H1 (cell line): ENCODE results near the gene ZNF644. TPM values are rescaled to one million over a fixed set of nuclear protein-coding genes. Genes with fewer than 3 reads are reported as not detected.

Experiments used
- CTCF ChIA-PET: fragments of 300-600 bp; sonication (Branson Sonifier 250); formaldehyde crosslinking; loops from one replicate; lab custom pipeline; 2021; ENCODE audit not compliant: partially characterized antibody; lab: Charles Lee
- POLR2A ChIA-PET: fragments of 300-600 bp; sonication (Branson Sonifier 250); formaldehyde crosslinking; loops from one replicate; lab custom pipeline; 2021; ENCODE audit warnings: inconsistent platforms; ENCODE audit not compliant: partially characterized antibody; lab: Charles Lee
- DNase-seq, 2 experiments: peaks; one replicate each; pipeline versions ENCODE4 v3.0.0 to v3.0.0-alpha.2; 2010 to 2022; ENCODE audit warnings: low spot score in 2 of 2, low read depth in 1 of 2, mixed read lengths in 1 of 2
- FAIRE-seq: peaks from 2 replicates; lab custom pipeline; 2011; peaks lifted over from hg19 to GRCh38; lab: Jason Lieb, UNC
- H2AFZ ChIP-seq: 2 replicates; pipeline ENCODE4 v1.8.1; 2012; ENCODE audit warnings: low read length, inconsistent platforms
- H2AK5ac ChIP-seq: 2 replicates; pipeline ENCODE4 v1.6.1; 2013; ENCODE audit warnings: low read depth, low read length
- H2BK120ac ChIP-seq: replicated peaks from 2 replicates; pipeline ENCODE3; 2013; ENCODE audit warnings: low read depth, low read length, inconsistent platforms
- H2BK12ac ChIP-seq: 2 replicates; pipeline ENCODE4 v1.6.1; 2013; ENCODE audit warnings: low read depth, low read length
- H2BK15ac ChIP-seq: 2 replicates; pipeline ENCODE4 v1.6.1; 2013; ENCODE audit warnings: low read length
- H2BK20ac ChIP-seq: 2 replicates; pipeline ENCODE4 v1.6.1; 2013; ENCODE audit warnings: low read length
- H2BK5ac ChIP-seq: 2 replicates; pipeline ENCODE4 v1.6.1; 2013; ENCODE audit warnings: low read depth, low read length
- H3K14ac ChIP-seq: 2 replicates; pipeline ENCODE4 v1.6.1; 2013; ENCODE audit warnings: inconsistent platforms; ENCODE audit not compliant: insufficient read length
- H3K18ac ChIP-seq: 2 replicates; pipeline ENCODE4 v1.6.1; 2013; ENCODE audit warnings: low read length; ENCODE audit errors: extremely low read depth
- H3K23ac ChIP-seq: 2 replicates; pipeline ENCODE4 v1.6.1; 2013; ENCODE audit warnings: inconsistent platforms; ENCODE audit not compliant: insufficient read length
- H3K23me2 ChIP-seq: 2 replicates; pipeline ENCODE4 v1.6.1; 2013; ENCODE audit warnings: low read depth, low read length
- H3K27ac ChIP-seq: 2 replicates; pipeline ENCODE4 v1.6.1; 2011; ENCODE audit warnings: low read depth, low read length, inconsistent platforms
- H3K27me3 ChIP-seq, 4 experiments: replicated peaks in 1 of 4; 1 replicate in 1 of 4; 2 replicates in 3 of 4; pipeline versions ENCODE4 v1.6.1 to v1.8.1; 2011 to 2013; ENCODE audit warnings: low read length in 3 of 4, mild to moderate bottlenecking in 3 of 4, inconsistent platforms in 2 of 4, mixed read lengths in 2 of 4, moderate library complexity in 1 of 4; ENCODE audit not compliant: control insufficient read depth in 3 of 4, insufficient read depth in 3 of 4; ENCODE audit errors: extremely low read depth in 1 of 4
- H3K36me3 ChIP-seq, 4 experiments: 2 replicates each; pipeline versions ENCODE4 v1.6.1 to v1.8.1; 2011 to 2013; ENCODE audit warnings: mild to moderate bottlenecking in 4 of 4, low read length in 3 of 4, moderate library complexity in 2 of 4, control low read depth in 1 of 4, inconsistent platforms in 1 of 4; ENCODE audit not compliant: insufficient read depth in 4 of 4, control insufficient read depth in 2 of 4
- H3K4ac ChIP-seq: replicated peaks from 2 replicates; pipeline ENCODE3; 2013; ENCODE audit warnings: low read length, low read depth, mixed read lengths, inconsistent platforms; ENCODE audit not compliant: insufficient read length
- H3K4me1 ChIP-seq, 4 experiments: replicated peaks in 1 of 4; 1 replicate in 1 of 4; 2 replicates in 3 of 4; pipeline versions ENCODE4 v1.6.1 to v1.8.1; 2011 to 2013; ENCODE audit warnings: low read length in 3 of 4, inconsistent platforms in 2 of 4, mixed read lengths in 1 of 4; ENCODE audit not compliant: insufficient read depth in 4 of 4, control insufficient read depth in 3 of 4
- H3K4me2 ChIP-seq, 2 experiments: 2 replicates each; pipeline versions ENCODE4 v1.6.1 to v1.8.1; 2011 to 2013; ENCODE audit warnings: low read depth in 2 of 2, low read length in 2 of 2, control low read depth in 1 of 2, inconsistent platforms in 1 of 2, mild to moderate bottlenecking in 1 of 2; ENCODE audit not compliant: insufficient read depth in 1 of 2
- H3K4me3 ChIP-seq, 4 experiments: fragments of 200-600, 300-600 bp in 1 of 4; sonication (generic), shearing (Covaris generic), sonication (Bioruptor Twin) in 1 of 4; 2 replicates each; pipeline versions ENCODE4 v1.5.1 to v1.8.1; 2011 to 2016; ENCODE audit warnings: low read length in 4 of 4, low read depth in 3 of 4, control low read depth in 2 of 4, inconsistent platforms in 2 of 4, mild to moderate bottlenecking in 2 of 4, mixed read lengths in 1 of 4, moderate library complexity in 1 of 4; ENCODE audit not compliant: insufficient read depth in 2 of 4; ENCODE audit errors: extremely low read depth in 1 of 4
- H3K56ac ChIP-seq: replicated peaks from 2 replicates; pipeline ENCODE3; 2013; ENCODE audit warnings: low read depth, mild to moderate bottlenecking, mixed read lengths, low read length, inconsistent platforms; ENCODE audit not compliant: insufficient read length
- H3K79me1 ChIP-seq: 2 replicates; pipeline ENCODE4 v1.6.1; 2013; ENCODE audit warnings: low read depth, low read length, control low read depth
- H3K79me2 ChIP-seq, 2 experiments: 2 replicates each; pipeline versions ENCODE4 v1.6.1 to v1.8.1; 2012 to 2013; ENCODE audit warnings: low read length in 2 of 2, mild to moderate bottlenecking in 2 of 2, inconsistent platforms in 1 of 2; ENCODE audit not compliant: insufficient read depth in 2 of 2, control insufficient read depth in 1 of 2
- H3K9ac ChIP-seq, 4 experiments: replicated peaks in 1 of 4; 1 replicate in 1 of 4; 2 replicates in 3 of 4; pipeline versions ENCODE4 v1.6.1 to v1.8.1; 2011 to 2013; ENCODE audit warnings: low read depth in 3 of 4, low read length in 3 of 4, control low read depth in 2 of 4, mild to moderate bottlenecking in 2 of 4, moderate library complexity in 2 of 4, inconsistent platforms in 1 of 4; ENCODE audit errors: extremely low read depth in 1 of 4
- H3K9me3 ChIP-seq, 2 experiments: 2 replicates each; pipeline versions ENCODE4 v1.6.1 to v1.8.1; 2012 to 2013; ENCODE audit warnings: mild to moderate bottlenecking in 2 of 2, moderate library complexity in 2 of 2, control low read depth in 1 of 2, inconsistent platforms in 1 of 2, low read depth in 1 of 2, low read length in 1 of 2, mixed read lengths in 1 of 2; ENCODE audit not compliant: insufficient read depth in 2 of 2
- H4K20me1 ChIP-seq, 2 experiments: replicated peaks in 1 of 2; 2 replicates each; pipeline versions ENCODE3 to v1.8.1; 2011 to 2013; ENCODE audit warnings: inconsistent platforms in 2 of 2, low read length in 2 of 2, mild to moderate bottlenecking in 1 of 2; ENCODE audit not compliant: insufficient read depth in 2 of 2, control insufficient read depth in 1 of 2
- H4K5ac ChIP-seq: 2 replicates; pipeline ENCODE4 v1.6.1; 2013; ENCODE audit warnings: low read length, low read depth, mixed read lengths, inconsistent platforms; ENCODE audit not compliant: insufficient read length
- H4K8ac ChIP-seq: 2 replicates; pipeline ENCODE4 v1.8.0; 2013; ENCODE audit warnings: mild to moderate bottlenecking, moderate library complexity, low read length, inconsistent platforms; ENCODE audit not compliant: insufficient read depth; ENCODE audit errors: extremely low read depth
- H4K91ac ChIP-seq: replicated peaks from 2 replicates; pipeline ENCODE3; 2013; ENCODE audit warnings: low read length, mixed read lengths, inconsistent platforms; ENCODE audit not compliant: insufficient read length
- CEBPB ChIP-seq: IDR thresholded peaks from 2 replicates; pipeline ENCODE4 v1.6.1; 2012; ENCODE audit warnings: low read depth, low read length
- CTCF ChIP-seq, 3 experiments: IDR thresholded peaks; 1 replicate in 2 of 3; 2 replicates in 1 of 3; pipeline versions ENCODE4 v1.5.1 to v1.6.1; 2011; ENCODE audit warnings: low read length in 3 of 3, mild to moderate bottlenecking in 3 of 3, inconsistent platforms in 2 of 3, low read depth in 1 of 3, moderate library complexity in 1 of 3; ENCODE audit not compliant: insufficient read depth in 1 of 3; ENCODE audit errors: control extremely low read depth in 1 of 3
- WGBS, 2 experiments: shearing (Covaris generic) in 1 of 2; methylation state at CpG; one replicate each; pipeline versions ENCODE4 v1.1.6 to v1.1.7; 2013 to 2015; ENCODE audit warnings: low lambda C conversion rate in 2 of 2, mixed read lengths in 2 of 2, inconsistent platforms in 1 of 2, low coverage in 1 of 2, missing lambda C conversion rate in 1 of 2; ENCODE audit not compliant: insufficient replicate concordance in 2 of 2, insufficient coverage in 1 of 2, insufficient read length in 1 of 2; ENCODE audit errors: extremely low coverage in 1 of 2, missing lambda C conversion rate in 1 of 2; 5-methylcytosine and 5-hydroxymethylcytosine counted together
- polyA plus RNA-seq, 7 experiments: library from polyadenylated mRNA; depleted of rRNA in 3 of 7; stranded (reverse) in 5 of 7; unstranded in 2 of 7; fragments of >200 nt in 5 of 7; fragments of 200-250 nt in 2 of 7; gene quantifications; 1 replicate in 5 of 7; 2 replicates in 1 of 7; 4 replicates in 1 of 7; pipeline versions ENCODE4 v1.2.1 to v1.2.3, GENCODE V29; 2011 to 2013; ENCODE audit warnings: missing spikeins in 2 of 7, mixed read lengths in 2 of 7
- total RNA-seq: library from RNA; stranded (reverse); fragmentation: NEBNext Ultra II Directional; extraction: Animal tissue kit (Norgen Biotek cat#: 25700); gene quantifications from 2 replicates; pipeline ENCODE4 v1.2.1, GENCODE V29; 2021

The ZNF644 gene
- total and polyA plus RNA-seq, 2 of the 8 experiments (the other 6 are each of a cell fraction or from before 2014, with no cell fraction given), result 14.5 to 93.5 TPM

GRCh38 chr1:91007092-91007491, 14.7 kb downstream of the ZNF644 start:
- Histone ChIP-seq H3K4ac (no peak overlapping the region), H3K79me1 (peaks cover 2% of the 10 kb centered on the region; the same call in 1 of the 2 replicates), H3K23ac (no peak overlapping the region), H3K56ac (no peak overlapping the region), H2BK5ac (no peak overlapping the region), H3K36me3 (peaks cover 0 to 6% (median 0%) of the 10 kb centered on the region in 4 experiments; a peak in 2 of 8 replicates), H3K14ac (no peak overlapping the region), H3K4me1 (peaks cover 0 to 11% (median 5%) of the 10 kb centered on the region in 4 experiments; a peak in 3 of 7 replicates), H2AK5ac (no peak overlapping the region), H2BK20ac (no peak overlapping the region), H2BK15ac (no peak overlapping the region), H3K4me3 (0 out of 8 replicates have a peak overlapping the region, but pooled peaks of 1 of the 4 experiments have one; percentile 2), H2BK12ac (no peak overlapping the region), H4K8ac (no peak overlapping the region), H3K9me3 (no peaks in the 10 kb centered on the region), H3K79me2 (peaks cover 21 to 93% of the 10 kb centered on the region in 2 experiments; a peak in 3 of 4 replicates), H3K27ac (no peak overlapping the region), H3K27me3 (no peaks in the 10 kb centered on the region), H2BK120ac (no peak overlapping the region), H3K4me2 (no peak overlapping the region), H3K18ac (no peak overlapping the region), H4K20me1 (peaks cover 2 to 13% of the 10 kb centered on the region in 2 experiments), H4K91ac (no peak overlapping the region), H3K23me2 (no peaks in the 10 kb centered on the region; the same call in 1 of the 2 replicates), H2AFZ (no peak overlapping the region), H4K5ac (no peak overlapping the region), H3K9ac (no peak overlapping the region)
- DNase-seq (no peak), FAIRE-seq (no peak)
- WGBS, 2 experiments, result 56% methylated on average over 6 of the region's 7 CpGs; no CpG with 5 or more reads in 1 of the 2 experiments
- POLR2A ChIA-PET, result interaction anchor here (1.1 to 9.6 kb wide), 4 partner anchors 10 to 52 kb away, joined by 3 to 92 read pairs (median 8); partner anchors contain the start of gene ZNF644
- CTCF ChIA-PET, result interaction anchor here (0.7 to 2.4 kb wide), 4 partner anchors 11 to 172 kb away, joined by 3 to 9 read pairs (median 3); no protein-coding TSS in a partner anchor
- TF ChIP-seq CTCF (IDR thresholded peaks at IDR 0.05; ENCODE audit: control extremely low read depth in 1 of 3, insufficient read depth in 1 of 3, low read depth in 1 of 3, low read length in 3 of 3) (peak in 1 of 3 experiments; percentile 21; a peak in 1 of 4 replicates), CEBPB (no peak)
